Islet of Langerhans (tissue), 1 donor: ENCODE measurements around the gene CDYL.

Experiments
- FAIRE-seq: peaks from one replicate; lab custom pipeline; 2011; peaks lifted over from hg19 to GRCh38; lab: Jason Lieb, UNC

CDYL gene

GRCh38 chr6:4939241-4939640, 163.0 kb downstream of the CDYL start:
- FAIRE-seq = no peak

- FAIRE-seq = no peak
These were observed 164.2 kb downstream of the CDYL start for GRCh38 chr6:4940416-4940815.

- FAIRE-seq = peak; percentile 27
These were observed 165.8 kb downstream of the CDYL start for GRCh38 chr6:4941782-4942672.

GRCh38 chr6:4942673-4943009, 166.4 kb downstream of the CDYL start:
- FAIRE-seq = no peak

GRCh38 chr6:4943716-4944115, 167.5 kb downstream of the CDYL start:
- FAIRE-seq = no peak

GRCh38 chr6:4944325-4944724, 168.1 kb downstream of the CDYL start:
- FAIRE-seq = no peak

- no peak for FAIRE-seq
These were observed 170.3 kb downstream of the CDYL start for GRCh38 chr6:4946521-4946920.

GRCh38 chr6:4947716-4948115, 171.5 kb downstream of the CDYL start:
- FAIRE-seq = no peak

GRCh38 chr6:4948781-4949450, 172.7 kb downstream of the CDYL start:
- FAIRE-seq = no peak

- no peak for FAIRE-seq
These were observed 173.9 kb downstream of the CDYL start for GRCh38 chr6:4950076-4950475.

GRCh38 chr6:4950836-4951533, 174.8 kb downstream of the CDYL start:
- no peak for FAIRE-seq

- no peak for FAIRE-seq
These were observed 177.2 kb downstream of the CDYL start for GRCh38 chr6:4953440-4953839.

GRCh38 chr6:4956625-4957024, 180.4 kb downstream of the CDYL start:
- FAIRE-seq = no peak

- no peak for FAIRE-seq
These were observed 181.5 kb downstream of the CDYL start for GRCh38 chr6:4957521-4958231.

GRCh38 chr6:4958624-4959023, 182.4 kb downstream of the CDYL start:
- no peak for FAIRE-seq

- FAIRE-seq = no peak
These were observed 185.3 kb downstream of the CDYL start for GRCh38 chr6:4961322-4962168.

- no peak for FAIRE-seq
These were observed 186.7 kb downstream of the CDYL start for GRCh38 chr6:4962905-4963304.

GRCh38 chr6:4964675-4965561, 188.7 kb downstream of the CDYL start:
- no peak for FAIRE-seq

GRCh38 chr6:4965562-4966389, 189.6 kb downstream of the CDYL start:
- no peak for FAIRE-seq
